IPS-18c (cell line): ENCODE results near the gene STKLD1.

Experiments used
- H3K4me3 ChIP-seq: 2 replicates; pipeline ENCODE4 v1.7.0; 2013; ENCODE audit warnings: low read depth, mild to moderate bottlenecking, low read length, moderate library complexity; ENCODE audit not compliant: insufficient read depth
- H3K9me3 ChIP-seq: one replicate; pipeline ENCODE4 v1.6.1; 2013; ENCODE audit warnings: mild to moderate bottlenecking, low read length, moderate library complexity; ENCODE audit not compliant: control insufficient read depth, insufficient read depth

STKLD1 gene

DNA sequence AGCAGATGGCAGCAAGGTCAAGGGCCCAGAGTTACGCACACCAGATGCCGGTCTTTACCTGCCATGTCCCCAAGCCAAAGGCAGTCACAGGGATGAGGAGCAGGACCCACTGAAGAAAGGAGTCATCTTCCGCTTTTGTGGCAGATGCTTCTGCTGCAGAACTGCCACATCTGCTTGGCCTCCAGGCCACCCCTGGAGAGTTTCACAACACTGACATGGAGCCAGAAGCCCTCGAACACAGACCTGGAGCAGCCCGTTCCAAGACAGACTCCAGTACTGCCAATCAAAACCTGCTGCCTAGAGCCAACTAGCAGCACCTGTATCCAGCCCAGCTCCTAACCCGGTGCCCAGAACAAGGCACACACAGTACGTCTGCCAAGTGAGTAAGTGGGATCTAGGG is 21.4 kb upstream of the STKLD1 start:
- H3K4me3 ChIP-seq = no peak overlapping the region

DNA sequence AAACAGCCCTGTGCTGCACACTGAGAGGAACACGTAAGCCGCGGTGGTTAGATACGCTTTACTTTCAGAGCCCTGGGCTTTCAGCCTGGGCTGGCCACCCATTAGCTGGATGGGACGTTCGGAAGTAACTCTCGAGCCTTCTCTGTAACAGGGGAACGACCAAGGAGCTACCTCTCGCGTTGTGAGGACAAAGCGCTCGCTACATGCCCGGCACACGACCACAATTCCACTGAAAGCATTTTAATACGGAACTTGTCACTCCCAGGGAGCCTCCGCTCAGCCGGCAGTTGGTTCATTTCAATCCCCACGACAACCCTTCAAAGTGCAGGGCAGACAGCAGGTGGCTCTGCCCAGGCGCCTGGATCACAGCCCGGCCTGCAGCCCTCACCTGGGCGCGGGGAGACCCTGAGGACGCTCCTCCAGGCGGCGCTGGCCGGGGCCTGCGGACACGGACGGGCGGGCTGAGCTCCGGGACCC is 20.2 kb upstream of the STKLD1 start:
- Histone ChIP-seq H3K4me3 (peak overlapping the region; percentile 80), H3K9me3 (peaks cover 2% of the 10 kb centered on the region)

More for the DNA sequence above, 21.4 kb upstream of the STKLD1 start:
- no peaks in the 10 kb centered on the region for H3K9me3 ChIP-seq

DNA sequence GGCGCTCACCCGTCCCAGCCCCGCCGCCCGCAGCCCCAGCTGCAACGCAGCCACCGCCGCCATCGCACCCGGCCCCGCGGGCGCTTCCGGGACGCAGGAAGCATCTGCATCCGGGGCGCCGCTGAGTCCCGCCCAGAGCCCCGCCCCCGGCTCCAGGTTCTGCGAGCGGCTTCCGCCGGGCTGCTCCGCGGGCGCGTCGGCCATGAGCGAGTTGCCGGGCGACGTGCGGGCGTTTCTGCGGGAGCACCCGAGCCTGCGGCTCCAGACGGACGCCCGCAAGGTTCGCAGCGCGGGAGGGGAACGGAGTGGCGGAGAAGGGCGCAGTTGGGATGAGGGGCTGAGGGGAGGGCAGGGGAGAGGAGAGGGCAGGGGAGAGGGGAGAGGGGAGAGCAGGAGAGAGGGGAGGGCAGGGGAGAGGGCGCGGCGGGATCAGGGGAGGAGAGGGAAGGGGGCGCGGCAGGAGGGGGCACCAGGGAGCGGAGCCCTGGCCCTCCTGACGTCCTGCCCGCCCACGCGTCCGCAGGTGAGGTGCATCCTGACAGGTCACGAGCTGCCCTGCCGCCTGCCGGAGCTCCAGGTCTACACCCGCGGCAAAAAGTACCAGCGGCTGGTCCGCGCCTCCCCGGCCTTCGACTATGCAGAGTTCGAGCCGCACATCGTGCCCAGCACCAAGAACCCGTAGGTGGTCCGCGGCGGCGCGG is 19.6 kb upstream of the STKLD1 start, which contains the start of the genes SURF1 and SURF2:
Gene SURF1 (minus strand): TSS at position 97 of the 701 bp plus-strand sequence. CDS start 34 bp downstream, at position 63.
Gene SURF2 (plus strand): TSS at position 160 of the 701 bp plus-strand sequence. CDS start 43 bp downstream, at position 203.
- Histone ChIP-seq H3K9me3 (peaks cover 2% of the 10 kb centered on the region), H3K4me3 (peak within 1 kb of the TSS; percentile 80)

DNA sequence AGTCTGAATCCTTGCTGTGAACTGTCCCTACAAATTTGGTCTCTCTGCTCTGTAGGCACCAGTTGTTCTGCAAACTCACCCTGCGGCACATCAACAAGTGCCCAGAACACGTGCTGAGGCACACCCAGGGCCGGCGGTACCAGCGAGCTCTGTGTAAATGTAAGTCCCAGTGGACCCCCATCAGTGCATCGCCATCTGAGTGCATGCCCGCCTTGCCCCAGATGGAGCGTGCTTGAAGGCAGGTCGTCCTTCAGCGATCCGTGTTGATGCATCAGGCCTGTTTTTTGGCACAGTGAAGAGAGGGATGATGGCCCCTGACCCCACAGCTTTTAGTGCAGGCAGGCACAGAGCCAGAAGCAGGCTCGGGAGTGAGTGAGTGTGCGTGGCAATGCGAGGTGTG is 18.5 kb upstream of the STKLD1 start:
- Histone ChIP-seq H3K4me3 (peak overlapping the region; percentile 80; the same call in 1 of the 2 replicates), H3K9me3 (peaks cover 2% of the 10 kb centered on the region)

DNA sequence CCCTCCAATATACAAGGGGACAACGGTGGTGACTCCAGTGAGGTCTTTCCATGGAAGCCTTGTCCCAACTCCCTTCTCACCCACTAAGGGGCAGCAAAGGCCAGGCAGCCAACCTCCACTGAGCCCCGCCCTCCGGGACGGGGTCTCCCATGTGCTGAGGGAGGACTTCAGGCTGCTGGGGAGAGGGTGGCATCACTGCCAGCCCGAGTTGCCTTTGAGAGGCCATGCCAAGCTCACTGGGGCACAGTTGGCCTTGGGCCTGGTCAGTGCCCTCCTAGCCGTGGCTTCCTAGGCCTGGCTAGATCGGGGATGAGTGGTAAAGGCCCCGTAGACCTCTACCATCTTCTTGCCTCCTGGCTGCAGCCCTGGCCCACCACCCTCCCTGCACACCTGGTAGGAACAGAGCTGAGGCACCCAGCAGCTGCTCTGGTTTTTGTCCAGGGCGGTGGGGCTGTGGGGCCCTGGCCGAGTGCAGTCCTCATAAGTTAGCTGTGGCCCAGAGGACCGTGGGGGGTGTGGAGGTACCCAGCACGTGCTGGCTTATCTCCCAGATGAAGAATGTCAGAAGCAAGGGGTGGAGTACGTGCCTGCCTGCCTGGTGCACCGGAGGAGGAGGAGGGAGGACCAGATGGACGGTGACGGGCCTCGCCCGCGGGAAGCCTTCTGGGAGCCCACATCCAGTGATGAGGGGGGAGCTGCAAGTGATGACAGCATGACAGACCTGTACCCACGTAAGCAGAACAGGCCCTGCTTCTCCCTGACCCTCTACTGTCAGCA is 16.6 kb upstream of the STKLD1 start:
- Histone ChIP-seq H3K4me3 (no peak overlapping the region), H3K9me3 (peaks cover 2% of the 10 kb centered on the region)

DNA sequence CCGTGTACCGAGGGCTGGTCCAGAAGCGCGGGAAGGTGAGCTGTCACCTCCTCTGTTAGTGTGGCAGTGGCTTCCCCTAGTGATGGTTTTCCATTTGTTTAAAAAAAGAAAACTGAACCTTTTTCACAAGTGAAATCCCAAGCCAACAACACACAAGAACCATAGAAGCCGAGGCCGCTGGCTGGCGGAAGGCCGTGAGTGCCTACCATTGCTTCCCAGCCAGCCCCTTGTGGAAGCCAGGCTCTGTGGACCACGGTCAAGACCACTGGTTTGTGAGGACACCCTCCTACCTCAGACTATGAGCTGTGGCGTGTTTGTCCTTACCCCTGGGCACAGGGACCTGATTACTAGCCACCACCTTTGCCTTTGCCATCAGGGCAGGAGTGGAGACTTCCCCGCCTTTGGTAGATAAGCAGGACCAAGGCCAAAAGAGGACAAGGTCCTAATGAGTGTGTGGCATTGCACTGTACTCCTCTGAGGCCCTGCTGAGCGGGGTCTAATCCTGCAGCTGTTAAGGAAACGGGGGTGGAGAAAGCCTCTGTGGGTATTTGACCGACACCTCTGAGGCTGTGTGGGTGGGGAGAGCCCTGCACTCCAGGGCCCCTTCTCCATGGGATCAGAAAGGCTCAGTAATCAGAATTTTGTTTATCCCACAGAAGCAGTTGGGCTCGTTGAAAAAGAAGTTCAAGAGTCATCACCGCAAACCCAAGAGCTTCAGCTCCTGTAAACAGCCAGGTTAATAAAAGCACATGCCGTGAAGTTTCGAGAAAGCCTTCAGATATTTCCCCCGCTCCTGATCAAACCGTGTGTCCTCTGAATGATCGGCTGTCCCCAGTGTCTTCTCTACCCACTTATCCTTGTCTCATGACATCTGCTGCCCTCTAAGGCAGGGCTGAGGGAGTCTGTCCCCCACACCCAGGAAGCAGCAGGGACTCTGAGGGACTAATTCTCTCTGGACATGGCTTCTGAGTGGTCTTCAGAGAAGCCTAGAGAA is 15.5 kb upstream of the STKLD1 start:
- no peak overlapping the region for H3K4me3 ChIP-seq
- H3K9me3 ChIP-seq = peaks cover 2% of the 10 kb centered on the region

DNA sequence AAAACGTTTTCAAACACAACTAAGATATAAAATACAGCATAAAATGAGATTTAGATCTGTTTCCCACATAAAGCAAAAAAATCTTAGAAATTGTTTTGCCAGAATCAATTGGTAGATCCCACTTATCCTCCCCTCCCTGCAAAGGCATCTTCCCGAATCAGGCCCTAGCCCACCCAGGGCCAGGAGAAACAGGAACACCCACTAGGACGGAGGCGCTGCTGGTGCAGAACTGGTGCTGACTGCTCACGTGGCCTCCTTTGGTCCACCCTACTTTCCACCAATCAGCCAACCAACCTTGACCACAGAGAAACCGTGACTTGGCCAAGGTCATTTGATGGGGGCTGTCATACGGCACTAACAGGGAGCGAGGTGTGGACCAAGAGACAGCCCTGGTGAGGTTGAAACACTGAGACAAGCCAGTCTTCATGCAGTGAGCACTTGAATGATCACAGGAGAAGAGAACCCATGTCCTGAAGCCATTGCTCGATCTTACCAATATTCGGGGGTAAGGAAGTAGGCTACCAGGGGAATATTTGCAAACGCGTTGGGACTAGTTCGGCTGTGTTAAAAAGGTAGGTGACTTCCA is 14.6 kb upstream of the STKLD1 start:
- H3K4me3 ChIP-seq = no peak overlapping the region
- peaks cover 2% of the 10 kb centered on the region for H3K9me3 ChIP-seq

DNA sequence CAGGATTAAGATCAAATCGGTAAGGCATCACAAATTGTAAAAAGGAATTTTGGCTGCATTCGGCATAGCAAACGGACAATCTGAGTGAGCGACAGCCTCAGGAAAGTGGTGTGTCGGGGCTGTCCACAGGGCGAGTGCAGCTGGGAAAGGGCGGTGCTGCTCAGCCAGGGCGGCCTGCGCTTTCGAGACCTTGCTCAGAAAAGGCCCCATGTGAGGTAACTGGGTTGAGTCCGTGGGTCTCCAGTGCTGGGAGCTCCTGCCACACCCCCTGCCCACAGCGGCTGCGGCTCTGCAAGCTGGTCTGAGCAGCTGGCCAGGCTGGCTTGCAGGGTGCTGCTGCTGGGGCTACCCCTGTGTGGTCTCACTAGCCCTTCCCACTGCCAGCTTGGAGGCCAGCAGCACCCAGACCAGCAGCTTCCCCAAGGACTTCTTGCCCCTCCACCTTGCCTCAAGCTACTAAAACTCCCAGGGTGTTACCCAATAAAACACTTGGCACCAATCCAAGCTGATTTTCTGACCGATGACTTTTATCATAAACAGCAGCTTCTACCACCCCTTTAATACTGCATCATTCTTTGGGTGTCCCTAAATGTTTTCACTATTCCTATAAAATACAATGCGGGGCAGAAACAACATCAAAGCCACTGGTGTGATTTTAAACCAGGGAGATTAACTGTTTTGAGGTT is 13.7 kb upstream of the STKLD1 start:
- peaks cover 2% of the 10 kb centered on the region for H3K9me3 ChIP-seq
- H3K4me3 ChIP-seq = no peak overlapping the region

DNA sequence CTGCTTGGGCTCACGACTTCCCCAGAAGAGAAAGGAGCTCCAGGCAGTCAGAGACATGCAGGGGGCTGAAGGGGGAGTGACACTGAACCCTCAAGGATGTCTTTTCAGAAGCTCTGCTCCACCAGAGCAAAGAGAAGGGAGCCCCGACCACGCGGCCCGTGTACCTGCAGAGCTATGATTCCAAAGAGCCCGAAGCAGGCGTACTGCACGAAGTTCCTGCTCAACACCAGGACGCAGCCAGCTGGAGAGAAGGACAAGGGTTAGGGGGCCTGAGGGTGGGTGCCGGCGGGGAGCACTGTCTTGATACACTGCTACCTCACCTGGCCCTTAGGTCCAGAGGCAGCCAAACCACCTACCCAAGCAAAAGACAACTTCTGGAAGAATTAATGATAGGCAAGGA is 9.7 kb upstream of the STKLD1 start:
- no peak overlapping the region for H3K4me3 ChIP-seq
- H3K9me3 ChIP-seq = no peaks in the 10 kb centered on the region

DNA sequence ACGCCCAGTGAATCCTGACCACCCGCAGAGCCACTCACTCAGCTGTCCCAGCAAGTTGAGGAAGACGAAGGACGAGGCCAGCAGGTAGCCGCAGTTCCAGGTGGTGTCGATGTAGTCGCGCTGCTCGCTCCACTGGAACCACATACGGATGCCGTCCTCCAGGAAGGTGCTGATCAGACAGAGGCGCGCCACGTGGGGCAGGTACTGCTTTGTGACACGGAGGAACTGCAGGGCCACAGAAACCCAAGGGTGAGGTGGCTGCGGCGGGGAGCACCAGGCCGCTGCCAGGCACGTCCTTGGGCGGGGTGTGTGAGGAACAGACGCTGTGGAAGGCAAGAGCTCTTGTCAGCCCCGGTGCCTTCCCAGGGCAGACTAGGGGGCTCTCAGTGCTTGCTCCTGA is 8.9 kb upstream of the STKLD1 start:
- no peak overlapping the region for H3K4me3 ChIP-seq
- no peaks in the 10 kb centered on the region for H3K9me3 ChIP-seq

DNA sequence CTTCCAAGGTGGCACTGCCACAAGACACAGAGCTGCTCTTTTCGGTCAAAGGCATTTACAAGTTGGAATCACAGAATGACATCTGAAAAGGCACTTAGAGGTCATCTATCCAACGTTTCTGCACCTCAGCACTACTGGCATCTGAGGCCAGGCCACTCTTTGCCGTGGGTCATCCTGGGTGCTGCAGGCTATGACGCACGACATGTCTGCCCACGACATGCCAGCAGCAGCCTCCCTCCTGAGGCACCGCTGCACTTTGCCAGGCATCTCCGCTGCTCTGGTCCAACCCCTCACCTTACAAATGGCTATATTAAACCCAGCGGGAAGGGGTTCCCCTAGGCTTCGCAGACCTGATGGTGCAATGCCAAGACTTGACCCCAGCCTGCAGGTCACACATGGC is 8.4 kb upstream of the STKLD1 start:
- no peaks in the 10 kb centered on the region for H3K9me3 ChIP-seq
- no peak overlapping the region for H3K4me3 ChIP-seq

DNA sequence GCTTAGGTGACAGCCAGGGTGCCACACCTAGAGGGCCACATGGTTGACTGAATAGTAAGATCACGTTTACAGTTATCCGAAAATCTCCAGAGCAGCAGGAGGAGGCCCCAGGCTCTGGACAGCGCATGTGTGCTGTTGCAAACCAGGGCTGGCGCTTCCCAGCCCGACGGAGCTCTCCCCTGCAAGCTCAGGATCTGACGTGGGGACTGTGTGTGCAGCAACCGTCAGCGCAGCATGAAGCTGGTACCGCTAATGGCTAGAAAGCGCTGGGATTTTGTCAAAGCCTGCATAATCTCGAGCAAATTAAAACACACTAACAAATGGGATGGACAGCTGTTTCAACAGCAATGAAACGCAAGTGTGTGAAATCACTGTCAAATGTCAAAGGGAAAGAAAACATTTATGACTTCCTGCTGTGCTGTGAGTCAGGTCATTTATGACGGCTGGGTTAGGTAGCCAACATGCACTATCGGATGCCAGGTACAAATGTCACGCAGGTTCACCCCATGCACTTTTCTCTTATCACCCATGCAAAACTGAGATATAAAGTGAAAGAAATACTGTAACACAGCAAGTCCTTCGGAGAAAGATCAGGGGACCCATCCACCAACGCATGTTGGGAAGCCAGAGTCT is 7.8 kb upstream of the STKLD1 start:
- H3K9me3 ChIP-seq = no peaks in the 10 kb centered on the region
- no peak overlapping the region for H3K4me3 ChIP-seq

DNA sequence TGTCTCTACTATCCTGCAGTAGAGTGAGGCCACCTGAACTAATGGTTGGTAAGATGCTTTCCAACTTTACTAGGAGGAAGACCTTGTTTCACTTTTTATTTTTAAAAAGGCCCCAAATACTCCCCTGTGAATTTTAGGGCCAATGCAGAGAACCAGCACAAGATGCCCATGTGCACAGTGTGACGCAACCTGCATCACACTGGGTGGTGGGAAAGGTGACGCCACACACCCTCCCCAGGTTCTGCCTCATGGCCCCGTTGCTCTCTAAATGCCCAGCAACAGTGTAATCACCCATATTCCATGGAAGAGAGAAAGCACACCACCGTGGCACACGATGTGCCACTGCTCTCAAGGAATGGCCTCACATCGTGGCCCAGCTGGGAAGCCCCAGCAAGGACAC is 6.7 kb upstream of the STKLD1 start:
- Histone ChIP-seq H3K4me3 (no peak overlapping the region), H3K9me3 (no peaks in the 10 kb centered on the region)

DNA sequence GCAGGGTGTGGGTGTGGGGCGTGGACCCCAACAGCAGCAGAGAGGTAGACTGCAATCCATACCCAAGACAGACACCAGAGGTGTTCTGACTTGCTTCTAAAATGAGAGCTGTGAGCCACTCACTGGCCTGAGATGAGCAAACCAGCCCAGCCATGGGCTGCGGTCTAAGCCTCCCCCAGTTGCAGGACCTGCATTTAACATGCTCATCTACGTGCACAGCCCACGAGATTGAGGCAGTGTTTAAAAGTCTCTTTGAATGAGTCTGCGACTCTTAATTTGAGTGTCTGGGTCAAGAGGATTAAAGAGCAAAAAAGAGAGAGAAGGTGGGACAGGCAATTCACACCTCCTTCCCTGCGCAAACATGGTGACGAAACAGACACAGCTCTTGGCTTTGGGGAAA is 6.2 kb upstream of the STKLD1 start:
- no peak overlapping the region for H3K4me3 ChIP-seq

DNA sequence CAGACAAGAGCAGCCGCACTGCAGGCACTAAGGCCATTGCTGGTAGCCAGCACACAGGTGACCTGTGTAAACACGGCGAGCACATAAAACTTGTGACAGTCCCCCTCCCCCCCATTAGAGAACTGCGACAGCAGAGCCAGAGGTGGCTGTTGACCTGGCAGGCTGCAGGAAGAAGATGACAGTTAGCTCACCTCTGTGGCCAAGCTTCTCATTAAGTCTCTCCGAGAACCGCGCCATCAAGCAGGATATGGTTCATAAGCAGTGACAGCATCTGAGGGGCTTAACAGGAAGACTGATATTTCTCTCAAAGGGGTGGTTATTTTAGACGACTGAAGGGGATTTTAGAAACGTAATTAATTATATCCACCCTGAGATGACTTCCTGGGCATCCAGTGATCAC is 5.5 kb upstream of the STKLD1 start:
- no peak overlapping the region for H3K4me3 ChIP-seq

More for the DNA sequence above, 6.2 kb upstream of the STKLD1 start:
- no peaks in the 10 kb centered on the region for H3K9me3 ChIP-seq

DNA sequence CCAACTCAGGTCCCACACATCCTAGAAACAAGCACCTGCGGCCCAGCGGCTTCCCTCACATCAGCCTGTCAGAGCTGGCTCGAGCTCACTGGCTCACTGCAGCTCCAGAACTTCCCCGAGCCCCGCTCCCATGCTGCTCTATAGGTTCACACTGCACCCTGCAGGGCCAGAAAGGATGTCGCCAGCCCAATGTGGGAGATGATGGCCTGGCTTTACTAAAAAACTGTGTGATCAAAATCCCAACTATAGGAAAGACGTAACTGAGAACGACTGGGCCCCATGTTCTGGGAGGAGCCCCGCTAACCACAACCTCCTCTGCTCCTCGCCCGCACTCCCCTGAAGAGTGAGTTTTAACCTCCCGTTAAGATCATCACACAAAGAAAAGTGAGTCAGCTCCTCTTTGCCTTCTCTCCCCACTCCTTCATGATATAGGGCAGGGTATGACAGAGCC is 4.9 kb upstream of the STKLD1 start:
- Histone ChIP-seq H3K9me3 (no peaks in the 10 kb centered on the region), H3K4me3 (no peak overlapping the region)

More for the DNA sequence above, 5.5 kb upstream of the STKLD1 start:
- no peaks in the 10 kb centered on the region for H3K9me3 ChIP-seq
